Right atrium auricular region (tissue), 2 donors: ENCODE data around the gene TSEN54. TPM values are rescaled to one million over a fixed set of nuclear protein-coding genes. Genes with fewer than 3 reads are reported as not detected.

Source experiments
- DNase-seq: peaks from one replicate; pipeline ENCODE4 v3.0.0-alpha.2; 2019; ENCODE audit warnings: low spot score
- H3K27ac ChIP-seq, 2 donors: fragments of 200-600 bp; sonication (generic); 1 replicate in 1 of 2; 2 replicates in 1 of 2; pipeline ENCODE4 v1.5.1; 2016 to 2019
- H3K27me3 ChIP-seq, 2 donors: fragments of 200-600 bp; sonication (generic); one replicate each; pipeline versions ENCODE4 v1.5.1 to v1.6.0; 2017 to 2019
- H3K36me3 ChIP-seq: fragments of 200-600 bp; sonication (generic); one replicate; pipeline ENCODE4 v1.5.1; 2016
- H3K4me1 ChIP-seq, 2 donors: fragments of 200-600 bp; sonication (generic); one replicate each; pipeline versions ENCODE4 v1.5.1 to v1.6.0; 2017 to 2019
- H3K4me3 ChIP-seq, 2 donors: fragments of 200-600 bp; sonication (generic); 1 replicate in 1 of 2; 2 replicates in 1 of 2; pipeline ENCODE4 v1.5.1; 2017 to 2019; ENCODE audit warnings: mild to moderate bottlenecking in 1 of 2, moderate library complexity in 1 of 2
- H3K9me3 ChIP-seq, 2 donors: fragments of 200-600 bp; sonication (generic); one replicate each; pipeline ENCODE4 v1.5.1; 2019
- CTCF ChIP-seq, 2 donors: fragments of 200-600 bp; sonication (generic); IDR thresholded peaks; one replicate each; pipeline ENCODE4 v1.5.1; 2019; ENCODE audit warnings: antibody characterized with exemption in 2 of 2
- total RNA-seq, 2 donors: library from RNA; depleted of rRNA; stranded (reverse); fragments of >200 nt; gene quantifications; one replicate each; pipeline ENCODE4 v1.1.0, GENCODE V29; 2016

The TSEN54 gene
- total RNA-seq, 2 donors from 2014 or later, result 9.6 to 13.8 TPM

DNA sequence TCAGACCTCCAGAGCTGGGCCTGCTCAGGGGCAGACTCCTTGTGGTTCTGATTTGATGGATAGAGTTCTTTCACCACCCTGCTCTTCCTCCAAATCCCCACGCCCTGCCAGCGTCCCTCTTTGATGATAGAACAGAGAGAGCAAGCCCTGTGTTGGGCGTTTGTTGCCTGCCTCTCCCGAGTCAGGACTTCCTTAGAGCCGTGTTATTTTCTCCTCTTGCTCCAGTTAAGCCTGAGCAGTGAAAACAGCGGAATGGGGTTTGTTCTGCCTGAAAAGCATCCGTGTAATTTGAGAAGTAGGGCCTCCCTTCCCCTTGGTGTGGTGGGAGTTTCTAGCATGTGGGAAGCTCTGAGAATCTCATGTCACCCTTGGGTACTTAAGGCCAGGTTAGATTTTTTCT is 37.8 kb upstream of the TSEN54 start:
- Histone ChIP-seq H3K36me3 (no peaks in the 10 kb centered on the region), H3K4me3 (no peak overlapping the region), H3K27ac (no peak overlapping the region), H3K4me1 (peaks cover 0 to 58% of the 10 kb centered on the region in 2 donors), H3K9me3 (no peaks in the 10 kb centered on the region), H3K27me3 (no peaks in the 10 kb centered on the region)
- TF ChIP-seq CTCF (IDR thresholded peaks at IDR 0.05), result no peak
- no peak for DNase-seq

DNA sequence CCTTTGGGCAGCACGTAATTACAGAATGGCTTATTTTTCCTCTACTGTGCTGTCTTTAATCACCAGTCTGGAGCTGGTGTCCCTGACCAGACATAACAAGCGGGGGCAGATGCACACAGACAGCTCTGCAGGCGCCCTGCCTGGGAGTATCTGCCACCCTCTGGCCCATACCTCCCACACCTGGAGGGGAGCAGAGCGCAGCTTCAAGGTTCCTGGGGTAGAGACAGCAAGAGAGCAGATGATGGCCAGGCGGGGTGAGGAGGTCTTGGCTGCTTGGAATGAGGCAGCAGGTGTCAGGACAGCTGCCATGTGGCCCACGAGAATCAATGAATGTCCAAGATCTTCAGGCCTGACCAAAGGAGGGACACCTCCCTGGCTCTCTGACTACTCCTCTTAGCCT is 36.0 kb upstream of the TSEN54 start:
- Histone ChIP-seq H3K27me3 (no peaks in the 10 kb centered on the region), H3K4me3 (no peak overlapping the region), H3K9me3 (no peaks in the 10 kb centered on the region), H3K4me1 (peaks cover 0 to 54% of the 10 kb centered on the region in 2 donors), H3K36me3 (no peaks in the 10 kb centered on the region), H3K27ac (no peak overlapping the region)
- DNase-seq, result no peak
- no peak for TF ChIP-seq CTCF (IDR thresholded peaks at IDR 0.05)

DNA sequence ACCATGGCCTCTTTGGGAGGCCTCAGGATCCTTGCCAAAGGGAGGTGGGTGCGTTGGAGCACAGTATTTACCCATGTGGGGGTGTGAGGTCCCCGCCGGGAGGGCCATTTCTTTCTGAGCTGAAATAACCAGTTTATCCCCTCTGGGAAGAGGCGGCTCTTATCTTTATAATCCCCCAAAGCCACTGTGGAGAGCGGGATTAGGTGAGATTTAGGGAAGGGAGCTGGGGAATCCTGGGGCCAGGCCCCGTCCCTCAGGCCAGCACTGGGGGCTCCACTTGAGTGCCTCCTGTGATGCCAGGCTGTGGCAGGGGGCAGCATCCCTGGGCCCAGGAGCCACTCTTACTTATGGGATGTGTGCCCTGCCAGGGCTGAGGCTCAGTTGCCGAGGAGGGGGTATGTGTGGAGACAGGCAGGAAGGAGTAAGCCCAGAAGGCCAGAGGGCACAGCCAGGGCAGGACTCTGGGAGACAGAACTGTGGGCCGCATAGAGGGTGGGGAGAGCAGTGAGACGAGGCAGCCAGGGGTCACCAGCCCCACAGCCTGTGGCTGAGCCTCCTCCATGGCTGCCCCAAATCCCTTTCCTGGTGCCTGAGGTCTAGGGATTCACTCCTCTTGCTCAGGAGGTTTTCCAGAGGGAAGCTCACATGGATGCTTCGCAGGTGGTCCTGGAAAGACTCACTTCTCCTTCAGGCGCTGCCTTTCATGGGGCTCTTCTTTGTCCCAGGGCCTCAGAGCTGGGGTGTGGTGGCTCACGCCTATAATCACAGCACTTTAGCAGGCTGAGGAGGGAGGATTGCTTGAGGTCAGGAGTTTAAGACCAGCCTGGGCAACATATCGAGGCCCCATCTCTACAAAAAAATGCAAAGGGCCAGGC is 34.9 kb upstream of the TSEN54 start:
- Histone ChIP-seq H3K36me3 (no peaks in the 10 kb centered on the region), H3K27me3 (no peaks in the 10 kb centered on the region), H3K4me3 (no peak overlapping the region), H3K9me3 (no peaks in the 10 kb centered on the region), H3K4me1 (peaks cover 0 to 54% of the 10 kb centered on the region in 2 donors), H3K27ac (no peak overlapping the region)
- no peak for DNase-seq
- TF ChIP-seq CTCF (IDR thresholded peaks at IDR 0.05), result no peak

- Histone ChIP-seq H3K27me3 (no peaks in the 10 kb centered on the region), H3K27ac (no peak overlapping the region), H3K4me3 (no peak overlapping the region), H3K4me1 (peaks cover 0 to 54% of the 10 kb centered on the region in 2 donors), H3K9me3 (no peaks in the 10 kb centered on the region), H3K36me3 (no peaks in the 10 kb centered on the region)
- no peak for TF ChIP-seq CTCF (IDR thresholded peaks at IDR 0.05)
- DNase-seq, result no peak
Measured at GRCh38 chr17:75482098-75482942, 34.0 kb upstream of the TSEN54 start.

DNA sequence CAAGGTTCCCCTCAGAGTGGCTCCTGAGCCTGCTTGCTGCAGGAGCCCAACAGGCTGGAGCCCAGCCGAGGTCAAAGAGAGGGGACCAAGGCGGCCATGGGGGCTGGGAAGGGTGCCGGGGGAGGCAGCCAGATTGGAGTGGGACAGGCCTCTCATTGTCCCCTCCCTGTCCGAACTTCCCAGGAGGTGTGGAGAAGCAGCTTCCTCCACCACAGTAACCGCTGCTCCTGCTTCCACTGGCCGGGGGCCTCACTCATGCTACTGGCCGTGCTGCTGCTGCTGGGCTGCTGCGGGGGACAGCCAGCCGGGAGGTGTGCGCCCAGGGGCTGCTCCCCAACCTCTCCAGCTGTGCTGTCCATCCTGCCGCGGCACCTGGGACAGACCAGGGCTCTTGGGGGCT is 30.6 kb upstream of the TSEN54 start:
- Histone ChIP-seq H3K9me3 (no peaks in the 10 kb centered on the region), H3K36me3 (no peaks in the 10 kb centered on the region), H3K4me3 (no peak overlapping the region), H3K4me1 (peaks cover 0 to 76% of the 10 kb centered on the region in 2 donors), H3K27ac (peak overlapping the region; percentile 31 to 37), H3K27me3 (no peaks in the 10 kb centered on the region)
- no peak for TF ChIP-seq CTCF (IDR thresholded peaks at IDR 0.05)
- no peak for DNase-seq
